Measurements from ENCODE around the gene CARD11. TPM values are rescaled to one million over a fixed set of nuclear protein-coding genes. Genes with fewer than 3 reads are reported as not detected.

Gene CARD11
- total RNA-seq, 2 donors from 2014 or later = 126 to 155 TPM

DNA sequence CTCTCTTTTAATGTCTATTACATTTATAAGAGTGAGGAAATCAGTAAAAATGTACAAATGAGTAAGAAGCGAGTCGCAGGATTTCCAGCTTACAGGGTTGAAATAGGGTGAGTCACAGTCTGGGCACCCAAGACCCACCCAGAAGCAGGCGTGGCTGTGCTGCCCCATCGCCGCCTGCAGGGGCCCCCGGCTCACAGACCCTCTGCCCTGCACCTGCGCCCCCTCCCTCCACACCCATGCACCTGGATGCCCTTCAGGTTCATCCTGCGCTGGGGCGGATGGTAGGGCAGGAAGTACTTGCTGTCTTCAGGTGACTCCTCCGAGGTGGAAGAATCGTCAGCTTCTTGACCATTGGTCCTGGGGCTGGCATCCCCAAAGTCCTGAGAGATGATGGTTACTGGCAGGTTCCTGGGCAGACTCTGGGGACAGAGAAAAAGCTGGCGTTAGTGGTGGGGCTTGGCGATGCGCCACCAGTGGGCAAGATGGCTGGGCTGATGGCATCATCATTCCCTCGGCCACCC lies 109.4 kb downstream of the CARD11 start:
- H3K27ac Mint-ChIP-seq = peak overlapping the region; percentile 71
- H3K9me3 ChIP-seq (ENCODE audit: control insufficient read depth, low read length, poor library complexity, severe bottlenecking) = no peaks in the 10 kb centered on the region
- no peak for DNase-seq
- no peak for ATAC-seq
- peaks cover 3% of the 10 kb centered on the region for H3K4me1 Mint-ChIP-seq
- H3K4me3 Mint-ChIP-seq = no peak overlapping the region
- H3K27me3 Mint-ChIP-seq = no peaks in the 10 kb centered on the region
- H3K36me3 Mint-ChIP-seq (ENCODE audit: low read depth) = peaks cover 7% of the 10 kb centered on the region

DNA sequence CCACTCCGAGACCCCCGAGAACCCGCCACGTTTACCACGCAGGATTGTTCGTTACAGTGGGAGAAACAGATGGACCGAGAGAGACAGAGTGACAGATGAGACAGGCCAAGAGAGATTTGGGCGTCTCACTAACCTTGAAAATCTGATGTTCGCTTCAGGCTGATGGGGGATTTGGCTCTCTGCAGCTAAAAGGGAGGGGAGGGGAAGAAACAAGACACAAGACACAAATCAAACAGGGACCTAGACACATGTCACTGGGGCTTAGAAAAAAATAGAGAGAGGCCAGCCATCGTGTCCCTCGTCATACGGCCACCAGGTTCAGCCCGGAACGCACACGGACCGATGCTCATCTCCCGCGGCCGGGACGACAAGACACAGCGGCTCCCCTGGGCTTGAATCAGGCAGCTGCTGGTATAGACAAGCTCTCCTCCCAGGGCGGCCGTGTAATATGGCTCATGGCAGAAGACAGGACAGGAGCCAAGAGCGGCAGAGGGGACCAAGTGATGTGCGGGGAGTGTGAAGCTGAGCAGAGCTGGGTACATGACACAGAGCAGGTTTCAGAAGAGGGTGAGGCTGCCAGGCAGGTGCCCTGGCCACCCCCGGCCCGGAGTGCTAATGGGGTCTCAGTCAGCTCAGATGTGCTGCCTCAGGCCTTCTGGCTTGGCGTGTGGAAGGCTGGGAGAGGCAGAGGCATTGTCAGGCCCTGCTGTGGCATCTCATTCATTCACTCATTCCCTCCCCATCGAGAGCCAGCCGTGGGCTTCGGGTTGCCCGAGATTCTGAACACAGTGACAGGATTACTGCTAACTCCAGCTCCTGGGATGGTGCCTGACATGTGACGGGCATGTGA lies 111.0 kb downstream of the CARD11 start:
- H3K27me3 Mint-ChIP-seq = no peaks in the 10 kb centered on the region
- H3K4me1 Mint-ChIP-seq = peaks cover 3% of the 10 kb centered on the region
- H3K4me3 Mint-ChIP-seq = no peak overlapping the region
- H3K36me3 Mint-ChIP-seq (ENCODE audit: low read depth) = peaks cover 5% of the 10 kb centered on the region
- H3K9me3 ChIP-seq (ENCODE audit: control insufficient read depth, low read length, poor library complexity, severe bottlenecking) = no peaks in the 10 kb centered on the region
- H3K27ac Mint-ChIP-seq = peak overlapping the region; percentile 87
- ATAC-seq = no peak
- no peak for DNase-seq

DNA sequence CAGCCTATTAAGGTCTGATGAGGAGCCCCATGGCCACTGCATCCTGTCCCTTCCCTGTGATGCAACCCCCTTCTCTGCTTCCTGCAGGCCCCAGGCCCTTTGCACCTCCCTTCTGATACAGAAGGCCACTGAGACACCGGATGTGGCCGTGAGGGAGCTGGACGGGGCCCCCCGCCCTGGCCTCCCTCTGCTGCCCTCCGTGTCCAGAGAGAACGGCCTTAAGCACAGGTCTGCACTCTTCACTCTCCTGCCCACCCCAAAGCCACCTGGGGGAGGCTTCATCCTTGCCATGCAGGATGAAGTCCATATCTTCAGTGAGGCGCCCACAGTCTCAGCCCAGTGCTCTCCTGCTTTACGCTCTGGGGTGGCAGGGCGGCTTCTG lies 112.6 kb downstream of the CARD11 start:
- no peaks in the 10 kb centered on the region for H3K9me3 ChIP-seq (ENCODE audit: control insufficient read depth, low read length, poor library complexity, severe bottlenecking)
- Mint-ChIP-seq H3K27ac (peak overlapping the region; percentile 87), H3K4me3 (peak overlapping the region; percentile 15), H3K36me3 (ENCODE audit: low read depth) (peaks cover 5% of the 10 kb centered on the region), H3K27me3 (no peaks in the 10 kb centered on the region), H3K4me1 (peaks cover 6% of the 10 kb centered on the region)
- ATAC-seq (no peak), DNase-seq (no peak)

DNA sequence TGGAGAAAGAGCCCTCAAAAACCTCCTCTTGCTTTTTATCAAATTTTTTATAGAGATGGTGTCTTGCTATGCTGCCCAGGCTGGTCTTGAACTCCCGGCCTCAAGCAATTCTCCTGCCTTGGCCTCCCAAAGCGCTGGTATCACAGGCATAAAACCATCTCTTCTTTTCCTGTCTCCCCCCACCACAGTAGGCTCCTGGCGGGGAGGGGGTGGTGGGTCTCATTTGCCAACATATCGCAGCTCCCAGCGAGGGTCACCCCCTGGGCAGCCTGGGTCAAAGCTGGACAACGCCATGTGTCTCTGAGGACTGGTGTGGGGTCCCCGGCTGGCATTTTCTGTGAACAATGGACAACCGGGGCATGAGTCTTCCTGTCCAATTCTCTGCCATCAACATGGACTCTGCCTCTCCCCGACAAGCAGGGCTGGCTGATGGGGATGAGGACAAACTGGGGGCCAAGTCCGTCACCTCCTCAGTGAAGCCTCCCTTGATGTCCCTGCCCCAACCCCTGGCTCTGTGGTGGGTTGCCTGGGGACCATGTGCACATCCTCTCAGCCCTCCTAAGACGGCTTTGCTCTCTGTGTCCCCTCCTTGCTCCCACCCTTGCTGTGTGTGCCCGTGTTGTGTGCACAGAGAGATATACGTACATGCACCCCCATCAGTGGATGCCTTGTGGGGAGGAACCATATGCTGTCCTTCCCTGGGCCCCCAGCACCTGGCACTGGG lies 113.2 kb downstream of the CARD11 start:
- no peaks in the 10 kb centered on the region for H3K9me3 ChIP-seq (ENCODE audit: control insufficient read depth, low read length, poor library complexity, severe bottlenecking)
- no peak for ATAC-seq
- peak overlapping the region; percentile 81 for H3K27ac Mint-ChIP-seq
- no peaks in the 10 kb centered on the region for H3K27me3 Mint-ChIP-seq
- DNase-seq = no peak
- H3K4me3 Mint-ChIP-seq = peak overlapping the region; percentile 15
- H3K36me3 Mint-ChIP-seq (ENCODE audit: low read depth) = peaks cover 5% of the 10 kb centered on the region
- peaks cover 6% of the 10 kb centered on the region for H3K4me1 Mint-ChIP-seq

DNA sequence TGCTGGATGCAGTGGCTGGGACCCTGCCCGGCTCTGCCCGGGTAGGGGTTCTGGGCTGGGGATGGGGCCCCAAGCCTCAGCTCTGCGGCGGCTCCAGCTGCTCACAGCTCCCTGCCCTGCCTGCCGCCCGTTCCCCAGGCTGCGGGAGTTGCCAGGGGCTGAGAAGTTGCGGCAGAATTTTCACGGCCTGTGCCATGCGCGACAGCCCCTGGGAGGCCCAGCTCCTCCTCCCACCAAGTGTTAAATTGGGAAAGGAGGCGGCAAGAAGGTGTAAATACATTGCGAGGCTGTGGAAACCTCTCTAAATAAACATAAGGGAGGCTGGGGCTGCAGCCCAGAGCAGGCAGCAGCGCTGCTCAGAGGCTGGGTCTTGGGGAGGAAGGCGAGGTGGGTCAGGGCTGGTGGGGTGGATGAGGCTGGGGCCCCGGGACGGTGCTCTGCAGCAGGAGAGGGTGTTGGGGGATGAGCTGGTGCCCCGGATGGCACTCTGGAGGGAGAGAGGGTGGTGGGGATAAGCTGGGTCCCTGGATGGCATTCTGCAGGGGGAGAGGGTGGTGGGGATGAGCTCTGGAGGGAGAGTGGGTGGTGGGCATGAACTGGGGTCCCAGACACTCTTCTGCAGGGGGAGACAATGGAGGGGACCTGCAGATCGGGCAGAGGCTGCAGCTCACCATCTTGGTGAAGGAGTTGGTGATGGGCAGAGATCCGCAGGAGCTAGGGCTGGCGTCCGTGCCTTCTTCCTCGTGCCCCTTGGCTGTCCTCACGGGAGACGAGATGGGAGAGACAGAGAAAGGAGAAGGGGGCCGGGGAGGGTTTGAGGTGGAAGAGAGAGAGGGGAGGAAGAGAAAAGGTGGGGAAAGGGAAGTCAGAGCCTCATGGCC lies 114.1 kb downstream of the CARD11 start:
- DNase-seq = no peak
- H3K9me3 ChIP-seq (ENCODE audit: control insufficient read depth, low read length, poor library complexity, severe bottlenecking) = no peaks in the 10 kb centered on the region
- Mint-ChIP-seq H3K4me3 (no peak overlapping the region), H3K4me1 (peaks cover 6% of the 10 kb centered on the region), H3K27ac (peak overlapping the region; percentile 81), H3K36me3 (ENCODE audit: low read depth) (peaks cover 5% of the 10 kb centered on the region), H3K27me3 (no peaks in the 10 kb centered on the region)
- no peak for ATAC-seq

DNA sequence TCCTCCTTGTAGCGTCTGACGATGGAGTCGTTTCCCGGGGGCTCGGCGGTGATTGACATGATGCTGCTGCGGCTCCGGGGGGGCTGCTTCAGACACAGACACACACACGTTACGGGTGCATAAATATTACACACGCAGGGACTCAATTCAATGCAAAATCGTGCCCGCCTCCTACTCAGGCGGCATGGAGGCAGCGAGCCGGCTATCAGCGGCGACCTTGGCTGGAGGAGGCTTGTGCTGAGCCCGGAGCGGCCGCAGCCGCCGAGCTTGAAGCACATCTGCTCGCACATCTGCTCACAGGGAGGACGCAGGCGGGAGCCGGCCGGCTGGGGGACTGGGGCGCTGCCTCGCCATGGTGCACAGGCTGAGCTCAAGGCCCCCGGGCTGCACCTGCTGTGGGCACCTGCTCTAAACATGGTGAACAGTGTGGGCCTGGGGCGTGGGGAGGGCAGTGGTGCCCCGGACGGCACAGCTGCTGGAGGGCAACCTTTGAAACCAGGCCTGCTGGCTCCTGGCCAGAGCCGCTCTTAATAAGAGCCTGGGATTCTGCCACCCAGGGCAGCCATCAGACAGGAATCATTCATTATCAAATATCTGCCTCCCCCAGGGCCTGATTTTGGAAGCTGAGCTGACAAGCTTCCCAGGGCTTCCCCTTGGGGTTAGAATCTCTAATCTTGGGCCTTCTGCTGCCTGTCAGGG lies 114.9 kb downstream of the CARD11 start:
- peaks cover 6% of the 10 kb centered on the region for H3K4me1 Mint-ChIP-seq
- no peak overlapping the region for H3K4me3 Mint-ChIP-seq
- peaks cover 3% of the 10 kb centered on the region for H3K36me3 Mint-ChIP-seq (ENCODE audit: low read depth)
- ATAC-seq = no peak
- no peaks in the 10 kb centered on the region for H3K27me3 Mint-ChIP-seq
- H3K9me3 ChIP-seq (ENCODE audit: control insufficient read depth, low read length, poor library complexity, severe bottlenecking) = no peaks in the 10 kb centered on the region
- peak overlapping the region; percentile 32 for H3K27ac Mint-ChIP-seq
- no peak for DNase-seq

DNA sequence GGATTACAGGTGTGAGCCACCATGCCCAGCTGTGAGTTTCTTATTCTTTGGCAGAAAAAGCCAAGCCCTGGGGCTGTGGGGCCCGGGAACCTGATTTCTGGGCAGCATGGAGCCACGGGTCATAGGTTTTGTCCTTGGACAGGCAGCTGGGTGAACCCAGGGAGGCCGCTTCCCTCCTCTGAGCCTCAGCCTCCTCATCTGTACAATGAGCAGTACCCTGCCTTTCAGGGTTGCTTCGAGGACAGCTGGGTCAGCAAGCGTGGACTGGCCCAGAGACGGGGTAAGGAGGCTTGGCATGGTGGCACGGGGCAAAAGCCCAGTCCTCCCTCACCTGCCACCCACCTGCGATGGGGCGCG lies 115.4 kb downstream of the CARD11 start:
- DNase-seq (no peak), ATAC-seq (no peak)
- H3K4me1 Mint-ChIP-seq = peaks cover 6% of the 10 kb centered on the region
- no peaks in the 10 kb centered on the region for H3K9me3 ChIP-seq (ENCODE audit: control insufficient read depth, low read length, poor library complexity, severe bottlenecking)
- peaks cover 3% of the 10 kb centered on the region for H3K36me3 Mint-ChIP-seq (ENCODE audit: low read depth)
- no peaks in the 10 kb centered on the region for H3K27me3 Mint-ChIP-seq
- peak overlapping the region; percentile 32 for H3K27ac Mint-ChIP-seq
- H3K4me3 Mint-ChIP-seq = no peak overlapping the region

DNA sequence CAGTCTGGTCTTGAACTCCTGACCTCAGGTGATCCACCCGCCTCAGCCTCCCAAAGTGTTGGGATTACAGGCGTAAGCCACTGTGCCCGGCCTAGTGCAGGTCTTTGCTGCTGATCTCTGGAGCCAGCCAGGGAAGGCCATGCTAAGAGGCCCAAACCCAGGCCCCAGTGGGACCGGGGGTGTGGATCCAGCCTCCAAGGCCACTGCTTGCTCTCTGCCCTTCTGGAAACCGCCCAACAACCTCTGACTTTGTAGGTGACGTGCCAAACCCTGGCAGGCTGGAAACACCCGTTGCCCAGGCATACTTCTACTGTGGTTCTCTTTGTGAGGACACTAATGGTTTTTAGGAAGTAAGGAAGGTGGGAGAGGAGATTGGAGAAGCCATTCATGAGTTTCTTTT lies 116.1 kb downstream of the CARD11 start:
- DNase-seq (no peak), ATAC-seq (no peak)
- peaks cover 5% of the 10 kb centered on the region for H3K36me3 Mint-ChIP-seq (ENCODE audit: low read depth)
- peaks cover 7% of the 10 kb centered on the region for H3K4me1 Mint-ChIP-seq
- no peaks in the 10 kb centered on the region for H3K27me3 Mint-ChIP-seq
- H3K27ac Mint-ChIP-seq = no peak overlapping the region
- no peaks in the 10 kb centered on the region for H3K9me3 ChIP-seq (ENCODE audit: control insufficient read depth, low read length, poor library complexity, severe bottlenecking)
- no peak overlapping the region for H3K4me3 Mint-ChIP-seq

DNA sequence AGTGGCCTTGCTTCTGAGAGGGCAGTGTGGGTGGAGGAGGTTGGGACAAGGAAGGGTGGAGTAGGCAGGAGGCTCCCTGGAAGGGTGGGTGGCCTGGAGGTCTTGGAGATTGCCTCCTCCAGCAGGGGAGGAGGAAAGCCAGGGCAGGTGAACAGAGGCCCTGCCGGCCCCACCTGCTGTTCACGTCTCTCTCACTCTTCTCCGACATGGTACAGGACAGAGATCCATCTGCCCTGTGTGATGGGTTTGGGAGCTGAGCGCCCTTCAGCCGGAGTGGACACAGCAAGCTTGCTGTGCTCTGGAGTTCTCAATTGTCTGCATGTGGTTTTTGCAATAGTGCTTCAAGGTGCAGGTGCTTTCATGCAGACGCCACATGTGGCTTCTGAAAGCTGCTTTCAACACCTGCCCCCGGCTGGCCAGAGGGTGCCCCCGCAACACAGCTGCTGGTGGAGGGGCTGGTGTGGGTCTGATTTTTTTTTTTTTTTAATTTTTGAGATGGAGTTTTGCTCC lies 116.7 kb downstream of the CARD11 start:
- no peak for DNase-seq
- no peak overlapping the region for H3K4me3 Mint-ChIP-seq
- peak overlapping the region; percentile 39 for H3K27ac Mint-ChIP-seq
- H3K27me3 Mint-ChIP-seq = no peaks in the 10 kb centered on the region
- no peaks in the 10 kb centered on the region for H3K9me3 ChIP-seq (ENCODE audit: control insufficient read depth, low read length, poor library complexity, severe bottlenecking)
- no peak for ATAC-seq
- H3K36me3 Mint-ChIP-seq (ENCODE audit: low read depth) = peaks cover 6% of the 10 kb centered on the region
- peaks cover 8% of the 10 kb centered on the region for H3K4me1 Mint-ChIP-seq

DNA sequence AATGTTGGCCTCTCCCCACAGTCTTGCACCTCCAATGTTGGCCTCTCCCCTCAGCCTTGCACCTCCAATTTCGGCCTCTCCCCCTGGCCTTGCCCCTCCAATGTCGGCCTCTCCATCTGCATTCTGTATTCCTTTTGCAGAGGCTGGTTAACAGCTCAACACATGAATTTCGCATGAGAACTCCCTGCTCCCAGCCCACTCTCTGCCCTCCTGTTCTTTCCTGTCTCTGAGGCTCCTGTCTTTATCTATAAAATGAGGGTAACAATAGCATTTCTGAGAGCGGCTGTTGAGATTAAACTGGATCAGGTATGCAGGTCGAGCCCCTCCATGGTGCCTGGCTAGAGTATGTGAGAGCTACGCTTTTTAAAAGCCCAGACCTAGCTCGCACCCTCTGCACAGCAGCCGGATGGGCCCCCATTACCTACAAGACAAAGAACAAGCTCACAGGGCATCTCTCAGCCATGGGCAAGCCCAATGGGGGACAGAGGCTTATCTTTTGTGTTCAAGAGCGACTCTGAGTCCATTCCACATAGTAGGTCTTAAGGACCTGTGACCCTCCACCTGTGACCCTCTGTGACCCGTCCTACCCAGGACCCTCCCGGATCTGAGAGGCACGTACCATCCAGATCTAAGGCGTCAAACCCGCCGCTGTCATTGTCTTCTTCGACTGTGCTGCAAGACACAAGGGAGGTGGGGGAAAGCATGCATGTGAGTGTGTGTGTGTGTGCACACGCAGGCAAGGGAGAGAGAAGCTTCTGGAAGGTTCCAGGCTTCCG lies 117.4 kb downstream of the CARD11 start:
- DNase-seq (no peak), ATAC-seq (no peak)
- no peak overlapping the region for H3K4me3 Mint-ChIP-seq
- peak overlapping the region; percentile 39 for H3K27ac Mint-ChIP-seq
- peaks cover 10% of the 10 kb centered on the region for H3K4me1 Mint-ChIP-seq
- H3K9me3 ChIP-seq (ENCODE audit: control insufficient read depth, low read length, poor library complexity, severe bottlenecking) = no peaks in the 10 kb centered on the region
- H3K36me3 Mint-ChIP-seq (ENCODE audit: low read depth) = peaks cover 6% of the 10 kb centered on the region
- H3K27me3 Mint-ChIP-seq = no peaks in the 10 kb centered on the region

DNA sequence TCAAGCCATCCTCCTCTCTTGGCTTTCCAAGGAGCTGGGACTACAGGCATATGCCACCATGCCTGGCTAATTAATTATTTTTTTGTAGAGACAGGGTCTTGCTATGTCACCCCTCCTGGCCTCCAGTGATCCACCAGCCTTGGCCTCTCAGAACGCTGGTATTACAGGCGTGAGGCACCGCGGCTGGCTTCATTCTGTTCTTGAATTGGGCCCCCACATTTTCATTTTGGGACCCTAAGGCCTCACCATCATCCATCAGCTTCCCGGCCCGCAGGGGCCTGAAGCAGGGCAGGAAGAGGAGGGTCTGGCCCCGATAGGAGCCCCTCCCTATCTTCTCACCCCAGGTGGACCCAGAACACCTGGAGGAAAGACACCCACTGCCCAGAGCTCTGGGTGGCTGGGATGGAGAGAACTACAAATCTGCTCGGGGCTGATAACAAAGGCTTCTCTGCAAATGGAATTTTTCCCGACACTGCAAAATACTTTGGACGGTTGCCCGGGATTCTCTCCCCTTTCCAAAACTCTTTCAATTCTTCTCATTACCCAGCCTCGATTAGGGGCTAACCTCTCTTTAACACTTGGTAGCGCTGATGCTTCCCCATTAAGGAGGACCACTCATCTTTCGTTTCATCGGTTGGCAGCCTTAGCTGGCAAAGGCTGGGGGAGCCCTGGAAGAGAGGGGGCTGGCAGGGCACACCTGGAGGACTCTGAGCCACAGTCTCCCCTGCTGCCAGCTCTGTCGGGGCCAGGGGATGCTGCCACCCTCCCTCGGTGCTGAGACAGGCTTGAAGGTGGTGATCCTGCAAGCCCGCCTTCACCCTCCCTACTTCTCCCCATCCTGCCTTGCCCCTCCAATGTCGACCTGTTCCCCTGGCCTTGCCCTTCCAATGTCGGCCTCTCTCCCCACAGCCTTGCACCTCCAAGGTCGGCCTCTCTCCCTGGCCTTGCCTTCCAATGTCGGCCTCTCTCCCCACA lies 118.5 kb downstream of the CARD11 start:
- H3K9me3 ChIP-seq (ENCODE audit: control insufficient read depth, low read length, poor library complexity, severe bottlenecking) = no peaks in the 10 kb centered on the region
- no peak for ATAC-seq
- no peak overlapping the region for H3K27ac Mint-ChIP-seq
- H3K4me1 Mint-ChIP-seq = peaks cover 7% of the 10 kb centered on the region
- no peak overlapping the region for H3K4me3 Mint-ChIP-seq
- no peak for DNase-seq
- H3K27me3 Mint-ChIP-seq = no peaks in the 10 kb centered on the region
- H3K36me3 Mint-ChIP-seq (ENCODE audit: low read depth) = peaks cover 9% of the 10 kb centered on the region

Data from T-helper 17 cell (primary cell).